ENCODE data around the gene GAREM1.
A peak's percentile ranks its signal among the peaks of the same experiment; 100 is the strongest.
"Not testable (repeated sequence)": the region's sequence is repeated elsewhere in the genome, so short reads cannot be mapped to it uniquely, and the experiment has no call there.

GAREM1 gene

GRCh38 chr18:32470714-32471633 is at the start of gene GAREM1:
GAREM1 (minus strand) TSS chr18:32470882; CDS start chr18:32470428, 454 bp downstream.
- peak; percentile 90 for DNase-seq (ENCODE audit: low read depth, low spot score)
- H3K27ac ChIP-seq: peak within 1 kb of the TSS; percentile 67

- DNase-seq (ENCODE audit: low read depth, low spot score): no peak
- no peak overlapping the region for H3K27ac ChIP-seq
Measured at GRCh38 chr18:32511147-32511546, 40.5 kb upstream of the GAREM1 start.

- no peak overlapping the region for H3K27ac ChIP-seq
- no peak for DNase-seq (ENCODE audit: low read depth, low spot score)
Measured at GRCh38 chr18:32509111-32509510, 38.4 kb upstream of the GAREM1 start.

GRCh38 chr18:32507093-32507492 is 36.4 kb upstream of the GAREM1 start:
- H3K27ac ChIP-seq: no peak overlapping the region
- DNase-seq (ENCODE audit: low read depth, low spot score): no peak

- H3K27ac ChIP-seq: no peak overlapping the region
- DNase-seq (ENCODE audit: low read depth, low spot score): no peak
Measured at GRCh38 chr18:32502014-32502413, 31.3 kb upstream of the GAREM1 start.

- DNase-seq (ENCODE audit: low read depth, low spot score); H3K27ac ChIP-seq: not testable (repeated sequence)
Measured at GRCh38 chr18:32501242-32501641, 30.6 kb upstream of the GAREM1 start.

- DNase-seq (ENCODE audit: low read depth, low spot score): no peak
- no peak overlapping the region for H3K27ac ChIP-seq
Measured at GRCh38 chr18:32483002-32483401, 12.3 kb upstream of the GAREM1 start.

- no peak overlapping the region for H3K27ac ChIP-seq
- DNase-seq (ENCODE audit: low read depth, low spot score): no peak
Measured at GRCh38 chr18:32482117-32482516, 11.4 kb upstream of the GAREM1 start.

GRCh38 chr18:32480581-32480980 is 9.9 kb upstream of the GAREM1 start:
- DNase-seq (ENCODE audit: low read depth, low spot score): no peak

GRCh38 chr18:32478807-32479206 is 8.1 kb upstream of the GAREM1 start:
- DNase-seq (ENCODE audit: low read depth, low spot score): no peak
- H3K27ac ChIP-seq: no peak overlapping the region

More at GRCh38 chr18:32480581-32480980, 9.9 kb upstream of the GAREM1 start:
- no peak overlapping the region for H3K27ac ChIP-seq

GRCh38 chr18:32478317-32478716 is 7.6 kb upstream of the GAREM1 start:
- DNase-seq (ENCODE audit: low read depth, low spot score): no peak
- no peak overlapping the region for H3K27ac ChIP-seq

- DNase-seq (ENCODE audit: low read depth, low spot score): no peak
- H3K27ac ChIP-seq: no peak overlapping the region
Measured at GRCh38 chr18:32476106-32476505, 5.4 kb upstream of the GAREM1 start.

- H3K27ac ChIP-seq; DNase-seq (ENCODE audit: low read depth, low spot score): not testable (repeated sequence)
Measured at GRCh38 chr18:32475069-32475468, 4.4 kb upstream of the GAREM1 start.

GRCh38 chr18:32473325-32473724 is 2.6 kb upstream of the GAREM1 start:
- H3K27ac ChIP-seq: no peak overlapping the region

GRCh38 chr18:32472841-32473240 is 2.2 kb upstream of the GAREM1 start:
- no peak overlapping the region for H3K27ac ChIP-seq
- DNase-seq (ENCODE audit: low read depth, low spot score): no peak

More at GRCh38 chr18:32473325-32473724, 2.6 kb upstream of the GAREM1 start:
- no peak for DNase-seq (ENCODE audit: low read depth, low spot score)

- DNase-seq (ENCODE audit: low read depth, low spot score): no peak
- peak overlapping the region; percentile 67 for H3K27ac ChIP-seq
Measured at GRCh38 chr18:32470460-32470713, 295 bp downstream of the GAREM1 start.

- no peak for DNase-seq (ENCODE audit: low read depth, low spot score)
- H3K27ac ChIP-seq: peak overlapping the region; percentile 67
Measured at GRCh38 chr18:32469691-32470459, 807 bp downstream of the GAREM1 start.

GRCh38 chr18:32469190-32469651 is 1.5 kb downstream of the GAREM1 start:
- DNase-seq (ENCODE audit: low read depth, low spot score): no peak
- peak overlapping the region; percentile 67 for H3K27ac ChIP-seq

- no peak for DNase-seq (ENCODE audit: low read depth, low spot score)
- no peak overlapping the region for H3K27ac ChIP-seq
Measured at GRCh38 chr18:32468147-32468845, 2.4 kb downstream of the GAREM1 start.

- H3K27ac ChIP-seq: no peak overlapping the region
- DNase-seq (ENCODE audit: low read depth, low spot score): no peak
Measured at GRCh38 chr18:32461709-32462272, 8.9 kb downstream of the GAREM1 start.

Measured in epithelial cell of prostate (primary cell).